DMS79 (cell line): ENCODE data around the gene PCF11.
"Not testable (repeated sequence)": the region's sequence is repeated elsewhere in the genome, so short reads cannot be mapped to it uniquely, and the experiment has no call there.

Experiments used
- DNase-seq: peaks from one replicate; lab custom pipeline; 2025; lab: John Stamatoyannopoulos, UW

PCF11 gene

GRCh38 chr11:83156996-83157593 is at the start of gene PCF11:
Gene PCF11 (plus strand): TSS chr11:83157131. CDS start chr11:83157440, 309 bp downstream.
- no peak for DNase-seq

GRCh38 chr11:83112886-83113285 is 44.0 kb upstream of the PCF11 start:
- DNase-seq: no peak

GRCh38 chr11:83115026-83115425 is 41.9 kb upstream of the PCF11 start:
- no peak for DNase-seq

- no peak for DNase-seq
These were observed 41.4 kb upstream of the PCF11 start for GRCh38 chr11:83115551-83115950.

GRCh38 chr11:83116015-83116641 is 40.8 kb upstream of the PCF11 start:
- no peak for DNase-seq

GRCh38 chr11:83118814-83119213 is 38.1 kb upstream of the PCF11 start:
- no peak for DNase-seq

- DNase-seq: no peak
These were observed 37.7 kb upstream of the PCF11 start for GRCh38 chr11:83119216-83119615.

- DNase-seq: no peak
These were observed 36.6 kb upstream of the PCF11 start for GRCh38 chr11:83120327-83120726.

- DNase-seq: no peak
These were observed 34.9 kb upstream of the PCF11 start for GRCh38 chr11:83122050-83122449.

- no peak for DNase-seq
These were observed 34.2 kb upstream of the PCF11 start for GRCh38 chr11:83122766-83123165.

GRCh38 chr11:83124636-83125424 is 32.1 kb upstream of the PCF11 start:
- DNase-seq: no peak

GRCh38 chr11:83125577-83125976 is 31.4 kb upstream of the PCF11 start:
- no peak for DNase-seq

GRCh38 chr11:83127310-83127637 is 29.7 kb upstream of the PCF11 start:
- no peak for DNase-seq

- DNase-seq: no peak
These were observed 24.7 kb upstream of the PCF11 start for GRCh38 chr11:83132191-83132590.

GRCh38 chr11:83133266-83133665 is 23.7 kb upstream of the PCF11 start:
- not testable (repeated sequence) for DNase-seq

GRCh38 chr11:83139310-83139709 is 17.6 kb upstream of the PCF11 start:
- no peak for DNase-seq

- DNase-seq: no peak
These were observed 16.1 kb upstream of the PCF11 start for GRCh38 chr11:83140691-83141455.

GRCh38 chr11:83147895-83148294 is 9.0 kb upstream of the PCF11 start:
- no peak for DNase-seq

GRCh38 chr11:83150450-83150849 is 6.5 kb upstream of the PCF11 start:
- DNase-seq: no peak

GRCh38 chr11:83151274-83151977 is 5.5 kb upstream of the PCF11 start:
- no peak for DNase-seq

- no peak for DNase-seq
These were observed 4.7 kb upstream of the PCF11 start for GRCh38 chr11:83152264-83152663.

GRCh38 chr11:83153764-83154163 is 3.2 kb upstream of the PCF11 start:
- DNase-seq: no peak
